HepG2 (cell line): ENCODE measurements around the gene HEMK1. TPM values are rescaled to one million over a fixed set of nuclear protein-coding genes. Genes with fewer than 3 reads are reported as not detected.

Source experiments
- ATF7-NPFF ChIP-seq: sonication (generic); formaldehyde crosslinking; IDR thresholded peaks from 2 replicates; pipeline ENCODE4 v1.8.1; 2023; ENCODE audit warnings: mild to moderate bottlenecking, low read depth, missing genetic modification reagents, moderate library complexity
- ERF ChIP-seq: IDR thresholded peaks from 2 replicates; pipeline ENCODE4 v1.6.1; 2018; ENCODE audit warnings: missing biosample characterization, missing genetic modification reagents
- FOXA1 ChIP-seq, 2 experiments: fragments of 450-650 bp in 1 of 2; sonication (generic) in 1 of 2; formaldehyde crosslinking in 1 of 2; IDR thresholded peaks; 2 replicates each; pipeline versions ENCODE4 v1.4.0 to v1.6.1; 2016 to 2020; ENCODE audit warnings: missing genetic modification reagents in 1 of 2
- HMGXB4 ChIP-seq, 2 experiments: sonication (generic) in 1 of 2; formaldehyde crosslinking in 1 of 2; IDR thresholded peaks; 2 replicates each; pipeline versions ENCODE4 v1.4.0 to v1.6.1; 2018 to 2020; ENCODE audit warnings: missing genetic modification reagents in 2 of 2, borderline replicate concordance in 1 of 2, low read depth in 1 of 2, mild to moderate bottlenecking in 1 of 2, missing biosample characterization in 1 of 2
- MTA1 ChIP-seq: sonication (generic); formaldehyde crosslinking; IDR thresholded peaks from 2 replicates; pipeline ENCODE4 v1.4.0; 2020; ENCODE audit warnings: missing genetic modification reagents, mild to moderate bottlenecking, borderline replicate concordance
- MYC ChIP-seq: sonication (generic); formaldehyde crosslinking; IDR thresholded peaks from 2 replicates; pipeline ENCODE4 v1.9.0; 2021; ENCODE audit warnings: missing genetic modification reagents, borderline replicate concordance
- NFKBIZ ChIP-seq: IDR thresholded peaks from 2 replicates; pipeline ENCODE4 v1.6.1; 2018; ENCODE audit warnings: missing genetic modification reagents, missing compliant biosample characterization
- PBX2 ChIP-seq: IDR thresholded peaks from 2 replicates; pipeline ENCODE4 v1.6.1; 2016; ENCODE audit warnings: control low read depth
- SMAD1 ChIP-seq: sonication (generic); formaldehyde crosslinking; IDR thresholded peaks from 2 replicates; pipeline ENCODE4 v1.4.0; 2020; ENCODE audit warnings: missing genetic modification reagents, low read depth, mild to moderate bottlenecking, borderline replicate concordance
- SMAD3 ChIP-seq: sonication (generic); formaldehyde crosslinking; IDR thresholded peaks from 2 replicates; pipeline ENCODE4 v1.4.0; 2020; ENCODE audit warnings: missing genetic modification reagents
- SNAPC4 ChIP-seq: sonication (generic); formaldehyde crosslinking; IDR thresholded peaks from 2 replicates; pipeline ENCODE4 v1.4.0; 2020; ENCODE audit warnings: mild to moderate bottlenecking, missing genetic modification reagents
- SRSF1 ChIP-seq: fragments of 200-400 bp; formaldehyde crosslinking; optimal IDR thresholded peaks from 2 replicates; pipeline ENCODE3; 2017; ENCODE audit warnings: mild to moderate bottlenecking, low read depth, low read length, moderate library complexity
- ZBTB46 ChIP-seq: sonication (generic); formaldehyde crosslinking; IDR thresholded peaks from 2 replicates; pipeline ENCODE4 v1.4.0; 2020; ENCODE audit warnings: mild to moderate bottlenecking, missing genetic modification reagents, borderline replicate concordance
- ZEB1 ChIP-seq: IDR thresholded peaks from 2 replicates; pipeline ENCODE4 v1.6.1; 2012; ENCODE audit warnings: mild to moderate bottlenecking, low read depth, inconsistent platforms; ENCODE audit not compliant: insufficient replicate concordance
- ZFY ChIP-seq: sonication (generic); formaldehyde crosslinking; IDR thresholded peaks from 2 replicates; pipeline ENCODE4 v1.4.0; 2020; ENCODE audit warnings: missing genetic modification reagents
- ZNF282 ChIP-seq: fragments of 450-650 bp; IDR thresholded peaks from 2 replicates; pipeline ENCODE4 v1.6.1; 2018; ENCODE audit not compliant: partially characterized antibody
- polyA plus RNA-seq, 8 experiments: library from polyadenylated mRNA; depleted of rRNA in 3 of 8; stranded (reverse) in 7 of 8; unstranded in 1 of 8; fragments of >200 nt; fragmentation: Illumina TruSeq in 4 of 8; extraction: Trizol in 4 of 8; gene quantifications; 2 replicates each; pipeline versions ENCODE4 v1.2.1 to v1.2.3, GENCODE V29; 2011 to 2016; ENCODE audit warnings: low read depth in 4 of 8, missing spikeins in 1 of 8, mixed read lengths in 1 of 8; ENCODE audit not compliant: insufficient read depth in 1 of 8
- total RNA-seq, 5 experiments: library from RNA; depleted of rRNA; stranded (reverse); fragments of >200 nt; fragmentation: Illumina TruSeq; extraction: Trizol; gene quantifications; 2 replicates each; pipeline ENCODE4 v1.2.3, GENCODE V29; 2016; ENCODE audit warnings: low read depth in 1 of 5

The HEMK1 gene
- total and polyA plus RNA-seq, 2 of the 13 experiments (the other 11 are each of a cell fraction or from before 2014, with no cell fraction given): 9.8 to 12.6 TPM

- TF ChIP-seq SNAPC4 (CRISPR knock-in tag): no peak
- TF ChIP-seq ZNF282: no peak
- no peak for TF ChIP-seq SMAD1 (CRISPR knock-in tag)
- peak; percentile 50 for TF ChIP-seq SRSF1
- TF ChIP-seq ZBTB46 (CRISPR knock-in tag): 0 out of 2 replicates have a peak, but pooled peaks have one; percentile 35
- peak; percentile 69; the same call in 1 of the 2 replicates for TF ChIP-seq MYC (CRISPR knock-in tag)
- no peak for TF ChIP-seq ZEB1
- peak; percentile 37; the same call in 1 of the 2 replicates for TF ChIP-seq ERF (CRISPR knock-in tag)
- TF ChIP-seq MTA1: 0 out of 2 replicates have a peak, but pooled peaks have one; percentile 23
- peak in 1 of 2 experiments; percentile 46; a peak in 2 of 4 replicates for TF ChIP-seq HMGXB4 (CRISPR knock-in tag; IDR thresholded peaks at IDR 0.05; ENCODE audit: borderline replicate concordance in 1 of 2, low read depth in 1 of 2)
- peak; percentile 22; the same call in 1 of the 2 replicates for TF ChIP-seq ATF7-NPFF
- TF ChIP-seq PBX2 (CRISPR knock-in tag): no peak
- peak; percentile 75 for TF ChIP-seq ZFY (CRISPR knock-in tag)
- no peak; the same call in 1 of the 2 replicates for TF ChIP-seq NFKBIZ (CRISPR knock-in tag)
- no peak for TF ChIP-seq FOXA1 (IDR thresholded peaks at IDR 0.05)
- no peak for TF ChIP-seq FOXA1 (CRISPR knock-in tag; IDR thresholded peaks at IDR 0.05)
- no peak for TF ChIP-seq SMAD3 (CRISPR knock-in tag)
These were observed 47.9 kb downstream of the HEMK1 start, which contains the start of gene MAPKAPK3 (continued) for GRCh38 chr3:50617096-50617791.
